Measurements from ENCODE around the gene CCDC110. TPM values are rescaled to one million over a fixed set of nuclear protein-coding genes. Genes with fewer than 3 reads are reported as not detected.

Gene CCDC110
- total RNA-seq, 2 donors from 2014 or later, result 0.10 TPM; not detected in 1

- DNase-seq (no peak), ATAC-seq (no peak)
- Mint-ChIP-seq H3K27me3 (peaks cover 12% of the 10 kb centered on the region), H3K4me1 (peaks cover 20% of the 10 kb centered on the region), H3K27ac (peak overlapping the region; percentile 100), H3K36me3 (ENCODE audit: low read depth) (peaks cover 5% of the 10 kb centered on the region), H3K4me3 (peak overlapping the region; percentile 39)
- no peaks in the 10 kb centered on the region for H3K9me3 ChIP-seq (ENCODE audit: control insufficient read depth, low read length, poor library complexity, severe bottlenecking)
Measured at GRCh38 chr4:185426960-185427688, 44.4 kb downstream of the CCDC110 start.

- H3K36me3 Mint-ChIP-seq (ENCODE audit: low read depth), result peaks cover 11% of the 10 kb centered on the region
- peaks cover 28% of the 10 kb centered on the region for H3K4me1 Mint-ChIP-seq
- H3K9me3 ChIP-seq (ENCODE audit: control insufficient read depth, low read length, poor library complexity, severe bottlenecking), result no peaks in the 10 kb centered on the region
- ATAC-seq, result peak; percentile 89
- peaks cover 6% of the 10 kb centered on the region for H3K27me3 Mint-ChIP-seq
- peak; percentile 84 to 89 (median 86) for DNase-seq
- peak within 1 kb of the TSS; percentile 100 for H3K27ac Mint-ChIP-seq
- peak within 1 kb of the TSS; percentile 98 for H3K4me3 Mint-ChIP-seq
Measured at GRCh38 chr4:185425647-185426352, 45.7 kb downstream of the CCDC110 start, which contains the start of gene UFSP2. Gene UFSP2 (minus strand): TSS chr4:185425964. CDS start chr4:185425868, 96 bp downstream.

GRCh38 chr4:185424905-185425646, 46.5 kb downstream of the CCDC110 start:
- no peaks in the 10 kb centered on the region for H3K9me3 ChIP-seq (ENCODE audit: control insufficient read depth, low read length, poor library complexity, severe bottlenecking)
- DNase-seq (no peak), ATAC-seq (no peak)
- H3K4me1 Mint-ChIP-seq, result peaks cover 28% of the 10 kb centered on the region
- peak overlapping the region; percentile 98 for H3K4me3 Mint-ChIP-seq
- peak overlapping the region; percentile 100 for H3K27ac Mint-ChIP-seq
- peaks cover 6% of the 10 kb centered on the region for H3K27me3 Mint-ChIP-seq
- peaks cover 11% of the 10 kb centered on the region for H3K36me3 Mint-ChIP-seq (ENCODE audit: low read depth)

- DNase-seq (no peak), ATAC-seq (no peak)
- H3K9me3 ChIP-seq (ENCODE audit: control insufficient read depth, low read length, poor library complexity, severe bottlenecking), result no peaks in the 10 kb centered on the region
- Mint-ChIP-seq H3K27me3 (no peaks in the 10 kb centered on the region), H3K4me3 (no peak overlapping the region), H3K4me1 (peaks cover 38% of the 10 kb centered on the region), H3K36me3 (ENCODE audit: low read depth) (peaks cover 19% of the 10 kb centered on the region), H3K27ac (no peak overlapping the region)
Measured at GRCh38 chr4:185421366-185422124, 50.0 kb downstream of the CCDC110 start.

DNA sequence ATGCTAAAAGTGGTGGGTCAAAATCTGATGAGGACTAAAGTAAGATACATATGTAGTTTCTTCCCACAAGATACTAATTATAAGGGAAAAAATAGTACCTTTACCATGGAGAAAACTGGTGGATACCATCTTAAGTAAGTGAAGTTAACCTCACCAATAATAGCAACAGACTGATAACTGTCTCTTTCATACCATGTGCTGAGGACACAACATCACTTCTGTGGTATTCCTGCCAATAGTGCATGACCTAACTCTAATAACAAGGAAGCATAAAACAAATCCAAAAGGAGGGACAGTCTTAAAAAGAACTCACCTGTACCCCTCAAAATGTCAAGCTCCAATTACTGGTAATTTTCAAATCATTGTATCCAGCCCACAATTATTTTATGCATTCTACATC, 54.6 kb downstream of the CCDC110 start:
- Mint-ChIP-seq H3K4me1 (peaks cover 17% of the 10 kb centered on the region), H3K36me3 (ENCODE audit: low read depth) (peaks cover 16% of the 10 kb centered on the region), H3K27ac (no peak overlapping the region), H3K4me3 (no peak overlapping the region), H3K27me3 (no peaks in the 10 kb centered on the region)
- no peak for DNase-seq
- H3K9me3 ChIP-seq (ENCODE audit: control insufficient read depth, low read length, poor library complexity, severe bottlenecking), result no peaks in the 10 kb centered on the region
- no peak for ATAC-seq

GRCh38 chr4:185412412-185412811, 59.1 kb downstream of the CCDC110 start:
- H3K4me1 Mint-ChIP-seq, result peaks cover 4% of the 10 kb centered on the region
- DNase-seq (no peak), ATAC-seq (no peak)
- H3K4me3 Mint-ChIP-seq, result no peak overlapping the region
- no peaks in the 10 kb centered on the region for H3K9me3 ChIP-seq (ENCODE audit: control insufficient read depth, low read length, poor library complexity, severe bottlenecking)
- H3K36me3 Mint-ChIP-seq (ENCODE audit: low read depth), result peaks cover 10% of the 10 kb centered on the region
- H3K27ac Mint-ChIP-seq, result no peak overlapping the region
- H3K27me3 Mint-ChIP-seq, result no peaks in the 10 kb centered on the region

DNA sequence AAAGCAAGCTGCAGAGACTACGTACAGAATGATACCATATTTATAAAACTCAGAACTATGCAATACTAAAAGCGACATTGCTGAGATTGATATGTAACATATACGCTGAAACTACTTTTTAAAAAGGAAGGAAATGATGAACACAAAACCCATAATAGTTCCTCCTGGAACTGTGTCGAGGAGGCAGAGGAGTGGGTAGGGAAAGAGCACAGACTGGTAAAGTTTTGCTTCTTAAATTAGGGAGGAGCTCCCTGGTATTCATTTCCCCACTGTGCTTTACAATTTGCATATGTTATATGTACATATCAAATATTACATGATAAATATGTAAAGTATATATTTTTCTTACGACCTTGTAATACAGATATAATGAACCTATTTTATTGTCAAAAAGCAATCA, 59.7 kb downstream of the CCDC110 start:
- ATAC-seq (no peak), DNase-seq (no peak)
- H3K4me1 Mint-ChIP-seq, result no peaks in the 10 kb centered on the region
- no peak overlapping the region for H3K27ac Mint-ChIP-seq
- H3K9me3 ChIP-seq (ENCODE audit: control insufficient read depth, low read length, poor library complexity, severe bottlenecking), result no peaks in the 10 kb centered on the region
- peaks cover 7% of the 10 kb centered on the region for H3K36me3 Mint-ChIP-seq (ENCODE audit: low read depth)
- H3K27me3 Mint-ChIP-seq, result no peaks in the 10 kb centered on the region
- H3K4me3 Mint-ChIP-seq, result no peak overlapping the region

DNA sequence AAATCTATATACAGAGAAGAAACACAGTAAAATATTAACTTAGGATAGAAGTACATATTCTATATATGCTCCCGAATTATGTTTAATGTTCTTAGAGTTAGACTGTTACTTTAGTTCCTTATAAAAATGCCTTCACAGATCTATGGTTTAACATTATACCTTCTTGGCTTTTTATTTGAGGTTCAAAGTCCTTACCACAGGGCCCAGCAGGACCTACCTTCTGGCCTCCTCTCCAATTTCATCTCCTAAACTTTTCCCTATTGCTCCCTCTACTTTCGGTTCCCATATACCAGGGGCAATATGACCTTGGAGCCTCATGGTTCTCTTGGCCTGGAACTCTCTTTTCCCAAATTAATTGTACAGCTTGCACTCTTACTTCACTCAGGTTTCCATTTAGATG, 63.1 kb downstream of the CCDC110 start:
- no peak for ATAC-seq
- H3K27me3 Mint-ChIP-seq, result no peaks in the 10 kb centered on the region
- H3K27ac Mint-ChIP-seq, result peak overlapping the region; percentile 43
- H3K4me1 Mint-ChIP-seq, result no peaks in the 10 kb centered on the region
- H3K9me3 ChIP-seq (ENCODE audit: control insufficient read depth, low read length, poor library complexity, severe bottlenecking), result no peaks in the 10 kb centered on the region
- H3K36me3 Mint-ChIP-seq (ENCODE audit: low read depth), result peaks cover 4% of the 10 kb centered on the region
- no peak overlapping the region for H3K4me3 Mint-ChIP-seq
- DNase-seq, result no peak

- Mint-ChIP-seq H3K4me3 (peak overlapping the region; percentile 21), H3K27me3 (no peaks in the 10 kb centered on the region), H3K27ac (peak overlapping the region; percentile 16), H3K4me1 (no peaks in the 10 kb centered on the region), H3K36me3 (ENCODE audit: low read depth) (peaks cover 6% of the 10 kb centered on the region)
- no peak for DNase-seq
- no peaks in the 10 kb centered on the region for H3K9me3 ChIP-seq (ENCODE audit: control insufficient read depth, low read length, poor library complexity, severe bottlenecking)
- no peak for ATAC-seq
Measured at GRCh38 chr4:185405296-185405999, 66.1 kb downstream of the CCDC110 start.

- Mint-ChIP-seq H3K27me3 (no peaks in the 10 kb centered on the region), H3K27ac (peak overlapping the region; percentile 37), H3K4me3 (no peak overlapping the region), H3K36me3 (ENCODE audit: low read depth) (peaks cover 2% of the 10 kb centered on the region), H3K4me1 (no peaks in the 10 kb centered on the region)
- ATAC-seq (no peak), DNase-seq (no peak)
- H3K9me3 ChIP-seq (ENCODE audit: control insufficient read depth, low read length, poor library complexity, severe bottlenecking), result no peaks in the 10 kb centered on the region
Measured at GRCh38 chr4:185404031-185404430, 67.5 kb downstream of the CCDC110 start.

DNA sequence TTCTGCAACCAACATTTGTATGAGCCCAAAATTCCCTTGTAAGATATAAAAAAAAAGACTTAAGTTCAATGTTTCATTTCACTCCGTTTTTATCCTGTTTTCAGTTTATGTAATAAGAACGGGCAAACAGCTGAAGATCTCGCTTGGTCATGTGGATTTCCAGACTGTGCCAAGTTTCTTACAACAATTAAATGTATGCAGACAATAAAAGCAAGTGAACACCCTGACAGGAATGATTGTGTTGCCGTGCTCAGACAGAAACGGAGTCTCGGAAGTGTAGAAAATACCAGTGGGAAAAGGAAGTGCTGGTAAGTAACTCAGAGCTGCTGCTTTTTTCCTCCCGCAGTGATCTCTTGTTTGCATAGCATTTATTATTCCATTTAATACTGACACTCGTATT, 72.1 kb downstream of the CCDC110 start:
- no peak for ATAC-seq
- no peak for DNase-seq
- Mint-ChIP-seq H3K4me1 (peaks cover 15% of the 10 kb centered on the region), H3K36me3 (ENCODE audit: low read depth) (peaks cover 2% of the 10 kb centered on the region), H3K27me3 (no peaks in the 10 kb centered on the region), H3K27ac (no peak overlapping the region), H3K4me3 (no peak overlapping the region)
- H3K9me3 ChIP-seq (ENCODE audit: control insufficient read depth, low read length, poor library complexity, severe bottlenecking), result no peaks in the 10 kb centered on the region

DNA sequence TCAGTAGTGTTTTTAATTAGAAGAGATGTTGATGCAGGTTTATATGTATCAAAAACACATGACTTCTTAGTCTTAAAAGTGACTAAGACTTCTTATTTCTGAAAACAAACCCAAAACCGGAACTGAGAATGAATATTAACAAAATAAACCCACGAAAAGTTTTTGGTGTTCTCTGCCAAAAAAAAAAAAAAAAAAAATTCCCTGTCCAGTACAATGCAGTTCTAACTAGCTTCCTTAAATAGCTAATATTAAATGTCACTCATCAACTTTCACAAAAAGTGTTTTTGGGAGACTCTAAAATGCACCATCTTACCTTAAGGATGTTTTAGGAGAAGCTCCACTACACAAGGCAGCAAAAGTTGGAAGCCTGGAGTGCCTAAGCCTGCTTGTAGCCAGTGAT, 72.9 kb downstream of the CCDC110 start:
- DNase-seq, result no peak
- no peak for ATAC-seq
- H3K36me3 Mint-ChIP-seq (ENCODE audit: low read depth), result peaks cover 2% of the 10 kb centered on the region
- no peak overlapping the region for H3K4me3 Mint-ChIP-seq
- peaks cover 18% of the 10 kb centered on the region for H3K4me1 Mint-ChIP-seq
- no peaks in the 10 kb centered on the region for H3K27me3 Mint-ChIP-seq
- H3K27ac Mint-ChIP-seq, result no peak overlapping the region
- no peaks in the 10 kb centered on the region for H3K9me3 ChIP-seq (ENCODE audit: control insufficient read depth, low read length, poor library complexity, severe bottlenecking)

Data from T-helper 17 cell (primary cell).